Anterior cingulate cortex (tissue), 58 donors: ENCODE data around the gene ST7L.

Experiments used
- DNase-seq, 58 donors: peaks; one replicate each; lab custom pipeline; 2025; lab: John Stamatoyannopoulos, UW

ST7L gene

DNA sequence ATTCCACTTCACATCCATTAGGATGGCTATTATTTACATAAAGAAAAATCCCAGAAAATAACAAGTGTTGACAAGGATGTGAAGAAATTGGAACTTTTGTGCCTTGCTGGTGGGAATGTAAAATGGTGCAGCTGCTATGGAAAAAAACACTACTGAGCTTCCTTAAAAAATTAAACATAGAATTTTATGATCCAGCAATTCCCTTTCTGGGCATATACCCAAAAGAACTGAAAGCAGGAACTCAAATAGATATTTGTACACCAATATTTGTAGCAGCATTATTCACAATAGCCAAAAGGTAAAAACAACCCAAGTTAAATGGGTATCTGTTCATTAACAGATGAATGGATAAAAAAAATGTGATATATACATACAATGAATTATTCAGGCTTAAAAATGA lies 64.5 kb downstream of the ST7L start:
- DNase-seq = no peak

DNA sequence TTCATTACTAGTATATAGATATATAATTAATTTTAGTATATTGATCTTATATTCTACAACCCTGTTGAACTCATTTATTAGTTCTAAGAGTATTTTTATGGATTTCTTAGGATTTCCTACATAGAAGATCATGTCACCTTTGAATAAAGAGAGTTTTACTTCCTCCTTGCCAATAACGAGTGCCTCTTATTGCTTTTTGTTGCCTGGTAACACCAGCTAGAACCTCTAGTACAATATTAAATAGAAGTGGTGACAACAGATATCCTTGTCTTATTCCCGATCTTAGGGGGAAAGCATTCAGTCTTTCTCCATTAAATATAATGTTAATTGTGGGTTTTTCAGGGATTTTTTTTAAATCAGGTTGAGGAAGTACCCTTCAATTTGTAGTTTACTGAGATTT lies 69.4 kb downstream of the ST7L start:
- no peak for DNase-seq

DNA sequence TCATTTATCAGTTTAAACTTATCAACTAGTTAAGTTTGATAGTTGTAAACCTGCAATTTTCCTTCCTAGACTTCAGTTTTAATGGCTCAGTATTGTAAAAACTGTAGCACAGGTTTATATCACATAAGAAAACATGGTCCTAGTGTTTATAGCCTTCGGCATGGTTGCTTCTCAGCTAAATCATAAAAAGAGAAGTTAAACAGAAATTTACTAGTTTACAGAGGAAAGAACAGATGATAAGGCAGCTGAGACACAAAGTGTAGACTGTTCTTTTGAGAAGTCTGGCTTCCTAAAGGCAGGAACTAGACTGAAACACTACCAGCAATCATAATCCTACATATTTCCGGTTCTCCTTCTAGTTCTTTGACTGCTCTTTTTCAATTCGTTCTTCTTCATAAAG lies 70.4 kb downstream of the ST7L start:
- no peak for DNase-seq

DNA sequence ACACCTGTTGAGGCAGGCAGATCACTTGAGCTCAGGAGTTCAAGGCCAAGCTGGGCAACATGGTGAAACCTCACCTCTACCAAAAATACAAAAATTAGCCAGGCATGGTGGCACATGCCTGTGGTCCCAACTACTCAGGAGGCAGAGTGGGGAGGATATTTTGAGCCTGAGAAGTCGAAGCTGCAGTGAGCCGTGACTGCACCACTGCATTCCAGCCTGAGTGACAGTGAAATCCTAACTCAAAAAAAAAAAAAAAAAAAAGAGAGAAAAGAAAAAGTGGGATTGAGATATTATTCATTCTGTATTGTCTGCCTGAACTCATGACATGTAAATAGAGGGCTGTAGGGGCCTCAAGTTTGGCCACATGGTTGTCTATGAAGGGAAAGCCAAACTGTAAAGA lies 72.9 kb downstream of the ST7L start:
- DNase-seq = no peak

DNA sequence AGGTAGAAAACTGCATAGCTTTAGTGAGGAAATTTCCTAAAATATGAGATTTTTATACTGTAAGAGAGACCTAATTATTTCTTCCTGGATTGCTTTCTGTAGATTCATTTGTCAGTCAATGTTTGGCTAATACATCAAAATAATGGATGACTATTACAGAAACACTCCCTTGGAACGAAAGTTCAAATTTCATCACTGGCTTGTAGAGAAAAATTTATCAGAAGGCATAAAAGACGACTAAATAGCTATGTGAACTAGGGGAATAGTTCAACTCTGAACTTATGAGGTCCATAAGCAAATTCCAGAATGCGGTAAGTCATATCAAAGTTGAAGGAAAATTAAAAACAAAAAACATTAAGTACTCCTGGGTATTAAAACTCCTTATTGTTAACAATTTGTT lies 74.2 kb downstream of the ST7L start:
- no peak for DNase-seq

DNA sequence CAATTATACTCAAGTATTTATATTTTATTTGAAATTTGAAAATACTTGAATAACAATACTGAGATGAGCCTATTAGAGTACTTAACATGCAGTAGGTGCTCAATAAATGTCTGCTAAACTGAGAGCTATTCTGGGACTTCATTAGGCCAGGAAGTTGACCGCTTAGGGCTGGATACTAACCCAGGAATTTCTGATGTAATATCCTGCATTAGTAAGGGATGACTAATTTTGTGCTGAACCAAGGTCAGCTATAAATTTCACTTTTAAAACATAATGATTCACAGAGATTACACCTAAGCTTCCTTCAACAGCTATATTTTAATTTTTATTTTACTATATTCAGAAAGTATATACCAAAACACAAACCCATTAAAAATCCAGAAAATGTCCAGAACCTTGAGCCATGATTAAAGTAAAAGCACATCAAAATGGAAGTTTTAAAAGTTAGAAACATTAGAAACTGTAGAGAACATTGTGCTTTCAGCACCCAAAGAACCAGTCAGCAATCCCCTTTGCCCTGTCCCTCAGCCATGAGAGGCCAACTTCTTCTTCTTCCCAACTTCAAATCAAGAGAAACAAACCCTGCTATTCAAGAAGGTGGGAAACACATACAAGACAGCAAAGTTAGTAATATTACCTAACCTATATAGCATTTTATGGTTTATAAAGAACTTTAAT lies 74.8 kb downstream of the ST7L start:
- no peak for DNase-seq

DNA sequence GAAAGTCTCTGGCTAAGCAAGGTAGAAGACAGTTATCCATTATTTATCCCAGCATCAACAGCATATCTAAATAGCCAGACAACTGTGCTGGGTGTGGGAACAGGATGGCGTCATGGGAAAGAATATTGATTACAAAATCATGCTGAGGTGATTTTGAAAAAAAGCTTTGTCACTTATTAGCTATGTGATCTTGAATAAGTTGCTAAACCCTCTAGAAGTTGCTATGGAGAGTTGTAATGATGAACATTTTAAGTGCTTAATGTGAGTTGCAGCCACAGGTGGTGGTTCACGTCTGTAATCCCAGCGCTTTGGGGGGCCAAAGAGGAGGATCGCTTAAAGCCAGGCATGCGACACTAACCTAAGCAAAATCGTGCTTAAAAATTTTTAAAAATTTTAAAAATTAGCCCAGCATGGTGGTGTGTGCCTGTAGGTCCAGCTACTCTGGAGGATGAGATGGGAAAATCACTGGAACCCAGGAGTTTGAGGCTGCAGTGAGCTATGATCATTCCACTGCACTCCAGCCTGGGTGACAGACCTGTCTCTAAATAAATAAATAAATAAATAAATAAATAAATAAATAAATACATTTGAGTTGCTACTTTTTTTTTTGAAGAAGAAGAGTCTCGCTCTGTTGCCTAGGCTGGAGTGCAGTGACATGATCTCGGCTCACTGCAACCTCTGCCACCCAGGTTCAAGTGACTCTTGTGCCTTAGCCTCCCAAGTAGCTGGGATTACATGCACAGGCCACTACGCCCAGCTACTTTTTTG lies 76.6 kb downstream of the ST7L start:
- no peak for DNase-seq

DNA sequence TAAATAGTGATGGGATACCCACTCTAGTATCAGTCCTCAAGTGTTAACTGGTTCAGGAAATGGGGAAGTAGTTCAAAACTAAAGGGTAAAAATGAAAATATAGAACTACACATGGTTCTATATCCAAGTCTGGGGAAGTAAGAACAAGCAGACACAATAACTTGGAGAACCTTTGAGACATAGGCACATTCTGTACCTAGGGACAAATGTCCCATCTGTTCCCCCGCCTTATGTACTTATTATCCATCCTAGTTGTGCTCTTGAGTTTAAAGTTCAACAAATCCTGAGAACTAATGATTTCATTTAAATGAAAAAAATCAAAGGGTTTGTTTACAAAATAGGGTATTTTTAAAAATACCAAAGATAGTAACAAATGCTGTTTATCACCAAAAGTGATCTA lies 77.6 kb downstream of the ST7L start:
- DNase-seq = no peak

DNA sequence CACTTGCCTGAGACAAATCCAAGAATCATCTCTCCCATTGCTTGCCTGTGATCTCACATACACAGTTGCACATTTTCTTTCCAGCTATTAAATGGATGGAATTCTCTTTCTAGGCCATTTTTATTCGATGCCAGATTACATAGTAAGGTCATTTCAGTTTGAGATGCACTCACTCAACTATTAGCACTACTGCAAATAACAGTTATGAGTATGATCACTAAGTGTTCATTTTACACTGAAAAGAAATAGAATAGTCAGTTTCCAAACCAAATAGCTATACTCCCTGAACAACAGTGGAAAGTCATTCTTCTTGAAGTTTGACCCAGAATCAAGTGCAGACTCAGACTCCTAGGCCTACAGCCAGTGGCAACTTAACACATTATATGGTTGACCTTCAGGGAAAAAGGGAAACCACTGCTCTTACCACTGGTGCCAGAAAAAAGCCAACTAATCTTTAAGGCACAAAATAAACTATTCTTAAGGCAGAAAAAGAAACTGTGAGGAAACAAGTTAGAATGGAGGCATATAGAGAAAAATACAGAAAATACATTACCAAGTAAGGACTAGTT lies 78.6 kb downstream of the ST7L start:
- DNase-seq = no peak

DNA sequence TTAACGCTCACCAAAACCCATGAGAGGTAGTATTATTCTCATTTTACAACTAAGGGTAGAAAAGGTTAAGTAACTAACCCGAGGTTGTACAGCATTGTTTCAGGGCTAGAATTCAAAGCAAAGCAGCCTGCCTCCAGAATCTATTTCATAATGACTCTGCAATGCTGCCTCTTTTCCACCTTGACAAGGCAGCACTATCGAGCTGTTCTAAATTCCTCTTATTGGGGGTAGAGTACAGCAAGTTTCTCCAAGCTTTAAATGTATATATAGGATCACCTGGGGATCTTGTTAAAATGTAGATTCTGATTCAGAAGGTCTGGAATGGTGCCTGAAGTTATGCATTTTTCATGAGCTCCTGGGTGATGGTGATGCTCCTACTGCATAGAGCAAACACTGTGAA lies 80.1 kb downstream of the ST7L start:
- DNase-seq = no peak

DNA sequence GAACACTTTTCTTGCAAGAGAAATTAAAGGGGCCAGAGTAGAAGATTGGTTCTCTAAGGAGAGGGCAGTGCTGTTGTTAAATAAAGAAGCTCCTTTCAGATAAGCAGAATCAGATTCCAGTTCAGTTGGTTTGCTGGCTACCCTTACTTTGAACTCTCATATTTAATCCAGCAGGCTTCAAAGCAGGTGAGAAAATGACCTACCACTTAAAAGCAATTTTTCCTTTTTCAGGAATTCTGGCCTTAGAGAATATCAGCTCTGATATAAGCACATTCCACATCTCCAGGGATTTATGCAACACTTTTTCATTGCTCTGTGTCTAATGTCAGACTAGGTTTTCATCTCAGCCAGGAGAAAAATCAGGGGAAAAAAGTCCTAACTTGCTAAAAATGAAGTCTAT lies 81.5 kb downstream of the ST7L start:
- DNase-seq = no peak

DNA sequence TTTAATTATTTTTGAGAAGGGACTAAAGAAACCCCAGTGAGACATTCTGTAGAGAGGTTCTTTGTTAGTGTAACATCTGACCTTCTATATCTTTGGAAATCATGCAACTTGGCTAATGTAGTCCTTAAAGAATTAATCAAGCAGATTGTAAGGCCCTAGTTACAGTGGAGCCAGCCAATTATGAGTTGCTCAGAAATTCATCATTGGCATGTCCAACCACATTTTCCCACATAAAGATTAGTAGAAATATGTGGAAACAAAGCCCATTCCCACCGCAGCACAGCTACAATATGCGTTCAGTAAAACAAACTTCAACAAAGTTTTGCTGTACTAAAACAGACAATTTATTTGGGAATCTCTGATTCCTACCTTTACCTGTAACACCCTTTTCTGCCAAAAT lies 82.4 kb downstream of the ST7L start:
- no peak for DNase-seq

DNA sequence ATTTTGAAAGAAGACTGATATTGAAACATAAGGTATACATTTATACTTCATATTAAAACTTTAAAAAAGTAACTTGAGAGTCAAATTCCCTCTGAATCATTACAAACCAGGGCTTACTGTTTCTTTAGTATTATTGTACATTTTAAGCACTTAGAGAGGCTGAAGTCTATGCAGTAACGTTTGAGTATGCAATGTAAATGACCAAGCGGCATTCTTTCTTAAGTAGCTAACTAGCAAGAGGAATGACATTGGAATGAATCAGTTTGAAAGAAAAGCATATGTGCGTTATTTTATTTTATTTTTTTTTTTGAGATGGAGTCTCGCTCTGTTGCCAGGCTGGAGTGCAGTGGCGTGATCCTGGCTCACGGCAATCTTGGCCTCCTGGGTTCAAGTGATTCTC lies 85.9 kb downstream of the ST7L start:
- DNase-seq = no peak

DNA sequence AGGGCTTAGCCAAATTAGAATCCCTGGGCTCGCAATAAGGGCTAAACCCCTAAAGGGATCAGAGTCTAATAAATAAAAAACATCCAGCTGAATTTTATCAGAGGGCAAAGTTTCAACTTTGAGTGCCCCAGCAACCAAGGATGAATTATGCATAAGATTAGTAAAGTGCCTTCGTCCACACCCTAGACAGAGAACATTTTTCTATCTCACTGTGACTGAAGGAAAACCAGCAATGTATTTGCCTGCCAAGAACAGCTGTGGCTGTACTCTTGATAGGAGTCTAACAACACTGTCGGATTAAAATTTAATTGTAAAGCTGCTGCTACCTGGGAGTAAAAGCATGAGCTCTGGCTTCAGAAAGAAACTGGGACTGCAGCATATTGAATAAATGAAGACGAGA lies 86.9 kb downstream of the ST7L start:
- DNase-seq = no peak

DNA sequence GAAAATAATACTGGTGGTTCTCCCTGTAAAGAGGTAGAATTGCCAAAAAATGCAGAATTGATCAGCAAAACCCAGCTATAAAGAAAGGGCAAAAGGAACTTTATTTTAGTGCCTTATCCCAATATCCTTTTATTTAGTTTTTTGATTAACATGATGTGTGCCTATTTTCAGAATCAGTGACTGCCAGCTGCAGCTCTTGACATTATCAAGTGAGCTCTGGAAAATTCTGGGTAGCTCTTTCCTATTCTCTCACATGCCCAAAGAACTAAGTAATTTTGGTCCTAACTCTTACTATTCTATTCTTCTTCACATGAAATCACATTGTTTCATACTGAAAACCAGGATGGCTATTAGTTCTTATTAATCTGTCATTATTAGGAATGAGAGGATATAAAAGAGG lies 88.1 kb downstream of the ST7L start:
- no peak for DNase-seq

DNA sequence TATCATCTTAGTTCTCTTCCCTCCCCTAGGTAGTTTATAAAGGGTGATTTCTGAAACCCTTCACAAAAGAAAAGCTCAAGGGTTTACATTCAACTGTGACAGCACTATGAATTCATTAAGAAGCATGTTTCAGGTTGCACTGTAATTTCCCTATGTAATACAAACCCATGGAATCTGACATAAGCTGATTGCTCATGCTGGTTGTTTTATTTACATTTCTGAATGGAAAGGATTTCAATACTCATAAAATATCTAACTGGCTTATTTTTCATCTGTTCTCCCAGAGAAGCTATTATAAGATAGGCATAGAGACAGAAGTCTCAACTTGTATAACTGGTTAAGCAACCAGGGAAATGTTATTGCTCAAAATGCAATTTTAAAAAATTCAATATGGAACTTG lies 89.6 kb downstream of the ST7L start:
- DNase-seq = no peak

DNA sequence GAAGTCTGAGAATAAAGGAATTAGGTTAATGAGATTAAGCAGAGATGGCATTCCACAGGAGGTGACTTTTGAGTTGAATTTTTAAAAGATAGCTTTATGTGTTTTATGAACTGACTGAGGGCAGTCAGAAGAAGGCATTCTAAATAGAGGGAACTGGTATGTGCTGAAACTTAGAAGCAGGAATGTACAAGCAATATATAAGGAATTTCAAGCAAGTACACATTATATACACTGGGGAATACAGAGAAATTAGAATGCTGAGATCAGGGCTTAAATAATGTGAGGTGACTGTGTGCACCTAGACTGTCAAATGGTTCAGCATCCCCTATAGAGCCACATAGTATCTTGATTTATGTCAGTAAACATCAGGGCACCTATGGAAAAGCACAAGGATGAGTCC lies 90.9 kb downstream of the ST7L start:
- no peak for DNase-seq

DNA sequence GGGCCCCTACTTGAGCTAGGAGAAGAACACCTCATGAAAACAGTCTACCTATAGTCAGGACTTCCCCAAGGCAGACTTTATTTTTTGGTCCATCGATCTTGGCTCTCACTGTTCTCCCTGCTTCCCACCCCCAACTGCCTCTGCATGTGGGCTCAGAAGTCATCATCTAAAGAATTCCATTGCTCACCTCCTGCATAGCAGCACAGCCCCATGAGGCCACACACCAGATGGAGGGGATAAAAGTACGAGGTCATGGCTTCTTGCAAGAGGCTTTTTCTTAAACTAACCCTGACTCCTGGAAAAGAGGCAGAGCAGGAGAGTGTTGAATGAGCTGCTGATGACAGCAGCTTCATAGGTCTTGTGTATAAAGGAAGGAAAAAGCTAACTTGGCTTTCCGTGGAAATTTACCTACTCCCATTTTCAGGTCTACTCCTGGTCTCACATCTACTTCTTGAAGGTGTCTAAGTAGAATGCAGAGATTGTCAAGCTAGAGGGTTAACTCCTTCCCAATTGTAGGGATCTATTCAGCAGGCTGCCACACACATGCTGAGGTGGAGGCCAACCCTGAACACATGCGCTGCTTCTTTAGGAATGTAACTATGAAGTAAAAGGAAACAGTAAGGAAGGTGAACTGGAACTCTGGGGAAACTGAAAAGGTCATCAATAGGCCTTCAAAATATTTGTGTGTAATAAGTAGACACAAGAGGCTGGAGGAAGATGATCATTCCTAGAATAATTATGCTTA lies 91.5 kb downstream of the ST7L start:
- DNase-seq = no peak

DNA sequence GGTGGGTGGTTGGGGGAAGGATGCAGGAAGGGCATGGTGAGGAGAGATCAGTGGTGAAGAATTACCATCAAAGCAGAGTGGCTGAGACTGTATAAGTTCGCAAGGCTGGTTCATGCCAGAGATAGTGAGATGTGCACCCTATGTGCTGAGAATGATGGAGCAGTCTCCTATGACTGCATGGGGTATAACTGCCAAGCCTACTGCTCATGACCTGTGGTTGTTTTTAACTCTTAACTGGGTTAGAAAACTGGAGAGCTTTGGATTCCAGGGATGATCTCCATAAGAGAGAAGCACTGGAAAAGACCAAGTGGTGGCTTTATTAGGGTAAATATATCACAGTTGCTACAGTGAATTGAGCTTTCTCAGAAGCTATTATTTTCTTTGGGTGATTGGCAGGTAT lies 94.0 kb downstream of the ST7L start:
- no peak for DNase-seq

DNA sequence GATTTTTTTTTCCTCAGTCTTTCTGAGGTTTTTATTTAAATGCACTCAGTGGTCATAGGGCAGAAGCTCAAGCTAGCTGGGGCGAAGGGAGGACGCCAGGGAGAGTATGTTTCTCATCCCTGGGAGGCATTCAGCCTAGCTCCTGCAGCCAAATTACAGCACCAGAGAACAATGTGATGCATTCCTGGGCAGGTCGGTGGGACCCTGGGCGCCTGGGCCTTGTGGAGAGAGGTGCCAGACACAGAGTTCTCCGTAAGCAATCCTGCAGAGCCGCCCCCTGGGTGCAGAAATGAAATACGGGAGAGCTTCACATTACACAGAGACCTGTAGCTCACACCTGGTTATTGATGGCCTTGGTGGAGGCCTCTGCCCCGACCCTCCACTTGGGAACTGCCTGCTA lies 94.7 kb downstream of the ST7L start:
- no peak for DNase-seq

DNA sequence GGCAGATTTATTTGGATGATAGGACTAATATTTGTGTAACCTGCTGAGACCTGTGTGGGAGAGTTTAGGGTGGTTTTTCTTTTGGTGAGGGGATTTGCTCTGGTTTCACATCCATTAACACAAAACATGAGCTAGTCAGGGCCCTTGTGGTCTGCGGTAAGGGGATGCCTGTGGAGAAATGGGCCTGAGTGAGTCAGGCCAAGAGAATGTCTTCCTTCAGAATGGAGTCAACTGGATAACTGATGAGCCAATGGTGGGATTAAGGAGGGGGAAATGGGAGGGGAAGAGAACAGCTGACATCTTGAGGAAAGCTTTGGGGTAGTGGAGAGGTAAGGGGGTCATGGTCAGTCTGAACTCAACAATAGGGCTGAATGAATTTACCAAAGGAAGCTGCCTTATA lies 96.3 kb downstream of the ST7L start:
- DNase-seq = no peak

DNA sequence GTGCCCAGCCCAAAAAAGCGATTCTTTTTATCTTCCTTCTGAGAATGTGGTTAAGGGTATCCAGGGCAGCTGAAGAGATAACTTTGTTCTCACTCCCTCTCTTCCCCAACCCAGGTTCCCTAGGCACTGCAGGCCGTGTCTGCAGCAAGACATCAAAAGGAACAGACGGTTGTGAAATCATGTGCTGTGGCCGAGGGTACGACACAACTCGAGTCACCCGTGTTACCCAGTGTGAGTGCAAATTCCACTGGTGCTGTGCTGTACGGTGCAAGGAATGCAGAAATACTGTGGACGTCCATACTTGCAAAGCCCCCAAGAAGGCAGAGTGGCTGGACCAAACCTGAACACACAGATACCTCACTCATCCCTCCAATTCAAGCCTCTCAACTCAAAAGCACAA lies 98.8 kb downstream of the ST7L start:
- DNase-seq = no peak
